ENCODE data around the gene IL17REL.

Gene IL17REL

GRCh38 chr22:50020606-50021005, 8.0 kb upstream of the IL17REL start:
- no peak for DNase-seq

GRCh38 chr22:50019316-50019715, 6.8 kb upstream of the IL17REL start:
- no peak for DNase-seq

GRCh38 chr22:50018608-50019285, 6.2 kb upstream of the IL17REL start:
- DNase-seq, result no peak

GRCh38 chr22:50017701-50018224, 5.2 kb upstream of the IL17REL start:
- no peak for DNase-seq

DNA sequence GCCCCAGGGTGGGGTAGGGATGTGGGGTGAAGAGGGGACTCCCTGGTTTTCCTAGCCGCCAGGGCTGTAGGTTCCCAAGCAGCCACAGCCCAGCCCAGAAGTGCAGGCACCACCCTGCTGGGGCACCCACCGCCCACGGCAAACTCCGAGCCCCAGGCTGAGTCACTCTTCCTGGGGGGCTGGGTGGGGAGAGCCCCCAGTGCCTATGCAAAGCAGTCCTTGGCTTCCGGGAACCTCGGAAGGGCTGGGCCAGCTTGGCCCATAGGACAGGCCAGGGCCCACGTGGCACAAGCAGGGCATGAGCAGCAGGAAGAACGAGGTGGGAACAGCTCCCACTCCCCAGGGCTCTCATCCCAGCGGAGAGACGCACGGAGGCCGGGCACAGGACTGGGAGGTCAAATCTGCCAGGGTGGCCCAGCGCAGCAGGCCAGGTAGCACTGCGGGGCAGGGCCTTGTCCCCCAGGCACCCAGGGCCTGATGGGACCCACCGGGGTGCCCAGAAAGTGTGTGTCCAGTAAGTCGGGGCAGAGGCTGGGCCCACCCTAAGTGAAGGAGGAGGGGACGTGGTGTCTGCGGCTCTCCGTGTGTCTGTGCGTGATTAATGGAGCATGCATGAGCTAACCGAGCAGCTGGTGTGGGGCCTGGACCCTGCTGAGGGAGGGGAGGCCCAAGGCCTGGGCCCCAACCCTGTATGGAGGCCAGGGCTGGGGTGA, 4.6 kb upstream of the IL17REL start:
- DNase-seq, result no peak

DNA sequence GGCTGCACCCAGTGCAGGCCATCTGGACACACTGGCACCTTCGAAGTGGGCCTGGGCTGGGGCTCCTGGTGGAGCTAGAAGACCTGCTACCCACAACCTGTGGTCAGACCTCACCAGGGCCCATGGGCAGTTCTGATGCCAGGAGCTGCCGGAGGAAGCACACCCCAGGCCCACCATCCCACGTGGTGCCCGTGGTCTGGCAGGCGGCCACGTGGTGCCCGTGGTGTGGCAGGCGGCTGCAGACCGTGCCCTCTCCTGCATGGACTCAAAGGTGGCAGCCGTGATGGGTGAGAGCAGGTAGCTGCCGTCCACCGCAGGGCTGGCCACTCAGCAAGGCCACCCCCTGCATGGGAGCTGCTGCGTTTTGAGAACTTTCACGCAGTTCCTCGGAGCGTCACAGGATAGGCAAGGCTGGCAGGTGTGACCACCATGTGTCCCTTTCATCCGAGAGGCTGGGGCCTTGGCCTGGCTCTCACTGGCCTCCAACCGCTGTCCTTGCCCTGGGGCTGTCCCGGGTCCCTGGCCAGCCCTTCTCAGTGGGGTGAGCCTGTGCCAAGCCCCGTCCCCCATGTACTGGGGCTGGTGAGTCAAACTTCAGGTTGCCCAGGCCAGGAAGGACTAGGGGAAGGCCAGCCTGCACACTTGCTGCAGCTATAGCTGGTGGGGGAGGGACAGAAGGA, 3.9 kb upstream of the IL17REL start:
- no peak for DNase-seq

- DNase-seq, result no peak
Measured at GRCh38 chr22:50015451-50016307, 3.1 kb upstream of the IL17REL start.

- peak; percentile 27 for DNase-seq
Measured at GRCh38 chr22:50014655-50015401, 2.3 kb upstream of the IL17REL start.

GRCh38 chr22:50014053-50014501, 1.5 kb upstream of the IL17REL start:
- no peak for DNase-seq

GRCh38 chr22:50011447-50012210, 936 bp downstream of the IL17REL start:
- DNase-seq, result no peak

DNA sequence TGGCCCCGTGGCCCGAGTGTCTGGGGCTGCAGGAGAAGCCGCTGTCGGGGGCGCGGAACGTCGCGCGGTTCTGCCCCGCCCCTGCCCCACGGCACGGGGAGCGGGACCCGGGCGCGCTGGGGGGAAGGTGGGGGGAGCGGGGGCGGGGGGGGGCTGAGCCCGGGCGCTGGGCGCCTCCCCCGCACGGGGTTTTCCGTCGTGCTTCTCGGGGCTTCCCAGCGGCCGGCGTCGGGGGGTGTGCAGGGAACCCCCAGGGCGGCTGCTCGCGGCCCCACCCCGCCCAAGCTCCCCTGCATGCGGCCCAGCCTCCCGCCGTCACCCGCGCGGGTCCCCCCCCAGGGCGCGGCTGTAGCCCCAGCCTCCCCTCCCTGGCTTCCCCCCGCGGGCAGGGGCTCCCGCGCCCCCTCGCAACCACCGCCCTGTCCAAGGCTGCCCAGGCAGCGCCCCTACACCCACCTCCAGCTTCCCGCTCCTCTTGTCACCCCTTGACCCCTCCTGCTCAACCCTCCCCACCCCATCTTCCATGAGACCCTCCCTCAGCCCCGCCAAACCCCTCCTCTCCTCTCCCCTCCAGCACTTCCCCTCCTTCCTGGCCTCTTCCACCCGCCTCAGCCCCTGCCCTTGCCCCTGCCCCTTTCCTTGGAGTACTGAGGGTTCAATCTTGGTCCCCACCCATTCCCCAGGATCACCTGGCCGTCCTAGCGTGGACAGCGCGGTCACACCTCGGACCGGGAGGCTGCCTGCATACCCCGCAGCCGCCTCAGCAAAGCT, 1.7 kb downstream of the IL17REL start:
- no peak for DNase-seq

GRCh38 chr22:50009765-50010675, 2.5 kb downstream of the IL17REL start:
- no peak for DNase-seq

DNA sequence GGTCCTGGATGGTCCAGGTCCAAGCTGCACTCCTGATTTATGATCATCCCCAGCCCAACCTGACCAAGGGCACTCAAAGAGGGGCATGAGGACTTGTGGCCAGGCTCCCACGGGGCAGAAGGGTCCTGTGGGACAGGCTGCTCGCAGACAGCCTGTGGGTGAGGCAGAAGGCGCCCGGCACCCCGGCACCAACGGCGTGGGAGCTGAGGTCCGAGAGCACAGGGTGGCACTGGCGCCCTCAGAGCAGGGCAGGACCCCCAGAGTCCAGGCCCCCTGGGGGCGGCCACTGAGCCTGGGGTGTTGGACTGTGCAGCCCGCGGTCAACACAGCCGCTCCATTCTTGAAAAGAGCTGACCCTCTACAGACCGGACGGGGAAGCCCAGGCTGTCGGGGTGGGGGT, 3.3 kb downstream of the IL17REL start:
- DNase-seq, result no peak

GRCh38 chr22:50008151-50009040, 4.2 kb downstream of the IL17REL start:
- DNase-seq, result no peak

DNA sequence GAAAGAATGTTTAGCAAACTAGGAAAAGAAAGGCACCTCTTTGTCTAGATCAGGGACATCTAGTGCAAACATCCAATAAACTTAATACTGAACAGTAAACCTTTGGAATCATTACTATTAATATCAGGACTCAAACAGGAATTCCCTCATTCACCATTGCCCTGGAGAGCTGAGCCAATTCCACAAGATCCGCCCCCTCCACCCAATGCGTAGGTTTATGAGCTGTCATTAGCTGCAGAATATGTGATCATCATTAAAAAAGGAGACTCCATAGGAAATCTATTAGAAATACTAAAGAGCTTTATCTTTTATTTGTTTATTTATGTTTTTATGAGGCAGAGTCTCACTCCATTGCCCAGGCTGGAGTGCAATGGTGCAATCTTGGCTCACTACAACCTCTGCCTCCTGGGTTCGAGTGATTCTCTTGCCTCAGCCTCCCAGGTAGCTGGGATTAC, 5.5 kb downstream of the IL17REL start:
- no peak for DNase-seq

- DNase-seq, result no peak
Measured at GRCh38 chr22:50004918-50005317, 7.6 kb downstream of the IL17REL start.

DNA sequence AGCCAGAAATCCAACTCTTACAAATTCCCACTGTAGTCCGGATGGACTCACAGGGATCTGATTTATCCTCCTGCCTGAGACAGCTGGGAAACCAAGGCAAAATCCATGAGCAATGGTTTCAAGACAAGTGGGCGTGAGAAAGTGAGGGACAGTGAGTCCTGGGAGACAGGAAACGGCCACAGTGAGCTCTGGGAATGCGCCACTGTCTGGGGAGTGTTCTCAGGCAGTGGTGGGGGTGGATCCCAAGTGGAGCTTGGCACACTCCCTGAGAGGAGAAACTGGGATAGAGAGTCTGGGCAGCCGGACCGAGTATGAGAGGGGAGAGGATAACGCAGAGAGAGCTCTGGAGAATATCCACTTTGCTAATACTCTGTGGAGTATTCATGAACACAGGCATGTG, 9.8 kb downstream of the IL17REL start:
- DNase-seq, result no peak
